Measurements from ENCODE around the gene OR5H14.

Gene OR5H14

DNA sequence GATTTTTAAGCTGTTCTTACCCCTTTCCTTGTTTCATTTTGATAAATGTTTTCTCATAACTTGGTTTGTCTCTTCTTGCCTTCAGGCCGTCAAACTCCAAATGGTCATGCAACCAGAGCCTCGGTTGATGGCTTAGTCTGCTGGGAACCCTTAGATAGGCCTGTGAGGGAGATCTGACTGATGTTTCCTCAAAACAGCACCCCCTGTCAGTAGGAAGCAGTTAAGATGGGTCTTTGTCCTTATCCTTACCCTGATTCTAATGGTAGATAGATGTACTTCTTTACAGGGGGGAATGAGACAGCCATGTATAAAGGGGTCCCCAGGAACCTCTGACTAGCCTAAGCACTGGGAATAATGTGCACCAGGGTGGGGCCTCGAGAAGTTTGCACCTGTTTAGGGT lies 33.0 kb upstream of the OR5H14 start:
- TF ChIP-seq TCF4 (CRISPR knock-in tag; IDR thresholded peaks at IDR 0.05; ENCODE audit: borderline replicate concordance) (no peak), ZNF8 (CRISPR knock-in tag; IDR thresholded peaks at IDR 0.05) (no peak), SNAI2 (CRISPR knock-in tag; IDR thresholded peaks at IDR 0.05) (no peak), CREB5 (CRISPR knock-in tag; IDR thresholded peaks at IDR 0.05; ENCODE audit: low read depth) (no peak), RARB (CRISPR knock-in tag; IDR thresholded peaks at IDR 0.05) (no peak), BACH2 (CRISPR knock-in tag; IDR thresholded peaks at IDR 0.05; ENCODE audit: borderline replicate concordance) (no peak), ZFP3 (CRISPR knock-in tag; IDR thresholded peaks at IDR 0.05) (no peak)
- TF ChIP-seq, protein P1, sequence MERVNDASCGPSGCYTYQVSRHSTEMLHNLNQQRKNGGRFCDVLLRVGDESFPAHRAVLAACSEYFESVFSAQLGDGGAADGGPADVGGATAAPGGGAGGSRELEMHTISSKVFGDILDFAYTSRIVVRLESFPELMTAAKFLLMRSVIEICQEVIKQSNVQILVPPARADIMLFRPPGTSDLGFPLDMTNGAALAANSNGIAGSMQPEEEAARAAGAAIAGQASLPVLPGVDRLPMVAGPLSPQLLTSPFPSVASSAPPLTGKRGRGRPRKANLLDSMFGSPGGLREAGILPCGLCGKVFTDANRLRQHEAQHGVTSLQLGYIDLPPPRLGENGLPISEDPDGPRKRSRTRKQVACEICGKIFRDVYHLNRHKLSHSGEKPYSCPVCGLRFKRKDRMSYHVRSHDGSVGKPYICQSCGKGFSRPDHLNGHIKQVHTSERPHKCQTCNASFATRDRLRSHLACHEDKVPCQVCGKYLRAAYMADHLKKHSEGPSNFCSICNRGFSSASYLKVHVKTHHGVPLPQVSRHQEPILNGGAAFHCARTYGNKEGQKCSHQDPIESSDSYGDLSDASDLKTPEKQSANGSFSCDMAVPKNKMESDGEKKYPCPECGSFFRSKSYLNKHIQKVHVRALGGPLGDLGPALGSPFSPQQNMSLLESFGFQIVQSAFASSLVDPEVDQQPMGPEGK (CRISPR knock-in tag; IDR thresholded peaks at IDR 0.05; ENCODE audit: borderline replicate concordance), result no peak
- TF ChIP-seq, protein P2, sequence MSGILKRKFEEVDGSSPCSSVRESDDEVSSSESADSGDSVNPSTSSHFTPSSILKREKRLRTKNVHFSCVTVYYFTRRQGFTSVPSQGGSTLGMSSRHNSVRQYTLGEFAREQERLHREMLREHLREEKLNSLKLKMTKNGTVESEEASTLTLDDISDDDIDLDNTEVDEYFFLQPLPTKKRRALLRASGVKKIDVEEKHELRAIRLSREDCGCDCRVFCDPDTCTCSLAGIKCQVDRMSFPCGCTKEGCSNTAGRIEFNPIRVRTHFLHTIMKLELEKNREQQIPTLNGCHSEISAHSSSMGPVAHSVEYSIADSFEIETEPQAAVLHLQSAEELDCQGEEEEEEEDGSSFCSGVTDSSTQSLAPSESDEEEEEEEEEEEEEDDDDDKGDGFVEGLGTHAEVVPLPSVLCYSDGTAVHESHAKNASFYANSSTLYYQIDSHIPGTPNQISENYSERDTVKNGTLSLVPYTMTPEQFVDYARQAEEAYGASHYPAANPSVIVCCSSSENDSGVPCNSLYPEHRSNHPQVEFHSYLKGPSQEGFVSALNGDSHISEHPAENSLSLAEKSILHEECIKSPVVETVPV (CRISPR knock-in tag; IDR thresholded peaks at IDR 0.05), result no peak
- ATAC-seq, result no peak

- ATAC-seq, result no peak
- TF ChIP-seq RARB (CRISPR knock-in tag; IDR thresholded peaks at IDR 0.05) (no peak), BACH2 (CRISPR knock-in tag; IDR thresholded peaks at IDR 0.05; ENCODE audit: borderline replicate concordance) (no peak), CSDC2 (CRISPR knock-in tag; IDR thresholded peaks at IDR 0.05) (no peak), TOX (CRISPR knock-in tag; IDR thresholded peaks at IDR 0.05; ENCODE audit: borderline replicate concordance) (no peak), ESRRG (CRISPR knock-in tag; IDR thresholded peaks at IDR 0.05) (no peak), ZC3H10 (CRISPR knock-in tag; IDR thresholded peaks at IDR 0.05) (no peak), ZFP3 (CRISPR knock-in tag; IDR thresholded peaks at IDR 0.05) (no peak), GLIS3 (CRISPR knock-in tag; IDR thresholded peaks at IDR 0.05) (no peak), TCF4 (CRISPR knock-in tag; IDR thresholded peaks at IDR 0.05; ENCODE audit: borderline replicate concordance) (no peak), OSR1 (CRISPR knock-in tag; IDR thresholded peaks at IDR 0.05) (no peak), ZNF70 (CRISPR knock-in tag; IDR thresholded peaks at IDR 0.05) (no peak), SNAI2 (CRISPR knock-in tag; IDR thresholded peaks at IDR 0.05) (no peak)
- TF ChIP-seq, protein P2 (CRISPR knock-in tag; IDR thresholded peaks at IDR 0.05), result no peak
These were observed 31.6 kb upstream of the OR5H14 start for GRCh38 chr3:98115717-98116116.

- no peak for TF ChIP-seq GLIS3 (CRISPR knock-in tag; IDR thresholded peaks at IDR 0.05)
- TF ChIP-seq PPARA (CRISPR knock-in tag; IDR thresholded peaks at IDR 0.05; ENCODE audit: borderline replicate concordance), result no peak
- TF ChIP-seq TCF4 (CRISPR knock-in tag; IDR thresholded peaks at IDR 0.05; ENCODE audit: borderline replicate concordance), result no peak
- TF ChIP-seq ISL1 (CRISPR knock-in tag; IDR thresholded peaks at IDR 0.05), result no peak
- TF ChIP-seq ESRRG (CRISPR knock-in tag; IDR thresholded peaks at IDR 0.05), result no peak
- TF ChIP-seq ZFP30 (CRISPR knock-in tag; IDR thresholded peaks at IDR 0.05), result no peak
- TF ChIP-seq ZFP3 (CRISPR knock-in tag; IDR thresholded peaks at IDR 0.05), result no peak
- TF ChIP-seq TSHZ2 (CRISPR knock-in tag; IDR thresholded peaks at IDR 0.05), result no peak
- no peak for TF ChIP-seq OSR1 (CRISPR knock-in tag; IDR thresholded peaks at IDR 0.05)
- TF ChIP-seq ZNF565 (CRISPR knock-in tag; conservative IDR thresholded peaks at IDR 0.05; ENCODE audit: low read depth), result no peak
- TF ChIP-seq ZNF8 (CRISPR knock-in tag; IDR thresholded peaks at IDR 0.05), result no peak
- no peak for TF ChIP-seq ARNTL (CRISPR knock-in tag; IDR thresholded peaks at IDR 0.05; ENCODE audit: borderline replicate concordance, low read depth)
- TF ChIP-seq ZNF70 (CRISPR knock-in tag; IDR thresholded peaks at IDR 0.05), result no peak
- TF ChIP-seq RARB (CRISPR knock-in tag; IDR thresholded peaks at IDR 0.05), result no peak
- no peak for TF ChIP-seq CSDC2 (CRISPR knock-in tag; IDR thresholded peaks at IDR 0.05)
- TF ChIP-seq CREB5 (CRISPR knock-in tag; IDR thresholded peaks at IDR 0.05; ENCODE audit: low read depth), result no peak
- no peak for TF ChIP-seq BACH2 (CRISPR knock-in tag; IDR thresholded peaks at IDR 0.05; ENCODE audit: borderline replicate concordance)
- TF ChIP-seq ZC3H10 (CRISPR knock-in tag; IDR thresholded peaks at IDR 0.05), result no peak
- TF ChIP-seq TOX (CRISPR knock-in tag; IDR thresholded peaks at IDR 0.05; ENCODE audit: borderline replicate concordance), result no peak
- ATAC-seq, result no peak
These were observed 16.9 kb upstream of the OR5H14 start, which contains the start of gene OR5H1 for GRCh38 chr3:98130421-98130820. Gene OR5H1, plus strand, starts transcription at chr3:98130721. Its CDS starts 1,977 bp downstream, at chr3:98132698.
